ENCODE measurements around the gene RBM3.

RBM3 gene

GRCh38 chrX:48578661-48579128 is 4.4 kb downstream of the RBM3 start:
- DNase-seq (ENCODE audit: low spot score), result no peak

GRCh38 chrX:48579259-48579658 is 5.0 kb downstream of the RBM3 start:
- DNase-seq (ENCODE audit: low spot score), result no peak

- no peak for DNase-seq (ENCODE audit: low spot score)
These were observed 6.4 kb downstream of the RBM3 start for GRCh38 chrX:48580662-48581061.

GRCh38 chrX:48584698-48585097 is 10.4 kb downstream of the RBM3 start:
- no peak for DNase-seq (ENCODE audit: low spot score)

GRCh38 chrX:48589482-48590162 is 15.3 kb downstream of the RBM3 start:
- DNase-seq (ENCODE audit: low spot score), result no peak

GRCh38 chrX:48590203-48591103 is 16.2 kb downstream of the RBM3 start:
- DNase-seq (ENCODE audit: low spot score), result no peak

- no peak for DNase-seq (ENCODE audit: low spot score)
These were observed 17.0 kb downstream of the RBM3 start for GRCh38 chrX:48591255-48591791.

GRCh38 chrX:48592971-48593370 is 18.7 kb downstream of the RBM3 start:
- DNase-seq (ENCODE audit: low spot score), result no peak

GRCh38 chrX:48595929-48596328 is 21.6 kb downstream of the RBM3 start:
- no peak for DNase-seq (ENCODE audit: low spot score)

- DNase-seq (ENCODE audit: low spot score), result peak; percentile 91
These were observed 23.3 kb downstream of the RBM3 start, which contains the start of gene WDR13 for GRCh38 chrX:48597353-48598264. TSS of gene WDR13 (plus strand) at chrX:48597492. CDS start at chrX:48597997, 505 bp downstream.

GRCh38 chrX:48598614-48599013 is 24.3 kb downstream of the RBM3 start:
- DNase-seq (ENCODE audit: low spot score), result no peak

- DNase-seq (ENCODE audit: low spot score), result no peak
These were observed 25.1 kb downstream of the RBM3 start for GRCh38 chrX:48599341-48599740.

- DNase-seq (ENCODE audit: low spot score), result no peak
These were observed 25.9 kb downstream of the RBM3 start for GRCh38 chrX:48600226-48600625.

GRCh38 chrX:48601741-48602394 is 27.6 kb downstream of the RBM3 start:
- DNase-seq (ENCODE audit: low spot score), result no peak

GRCh38 chrX:48604701-48605100 is 30.4 kb downstream of the RBM3 start:
- DNase-seq (ENCODE audit: low spot score), result no peak

GRCh38 chrX:48606091-48606490 is 31.8 kb downstream of the RBM3 start:
- DNase-seq (ENCODE audit: low spot score), result no peak

GRCh38 chrX:48611703-48612102 is 37.4 kb downstream of the RBM3 start:
- no peak for DNase-seq (ENCODE audit: low spot score)

GRCh38 chrX:48613502-48614160 is 39.3 kb downstream of the RBM3 start:
- DNase-seq (ENCODE audit: low spot score), result no peak

GRCh38 chrX:48616576-48616975 is 42.3 kb downstream of the RBM3 start:
- no peak for DNase-seq (ENCODE audit: low spot score)

GRCh38 chrX:48617542-48618340 is 43.5 kb downstream of the RBM3 start:
- no peak for DNase-seq (ENCODE audit: low spot score)

Measured in Ammon's horn (tissue), 1 donor.